Adrenal gland (tissue), 5 donors: Measurements from ENCODE around the gene IGFBP4.

Source experiments
- CTCF ChIP-seq, 6 experiments: fragments of 450-650 bp in 4 of 6; fragments of 200-600 bp in 2 of 6; sonication (generic) in 1 of 6; IDR thresholded peaks; 1 replicate in 5 of 6; 2 replicates in 1 of 6; pipeline versions ENCODE4 v1.5.1 to v1.8.0; 2016 to 2021; ENCODE audit warnings: antibody characterized with exemption in 6 of 6, mild to moderate bottlenecking in 2 of 6, moderate library complexity in 1 of 6
- POLR2A ChIP-seq, 2 donors: fragments of 450-650 bp; IDR thresholded peaks; one replicate each; pipeline ENCODE4 v1.6.1; 2017; ENCODE audit warnings: antibody characterized with exemption in 2 of 2, mild to moderate bottlenecking in 2 of 2, moderate library complexity in 1 of 2
- donor health status: DM: no; HTN: no; CAD: no.

DNA sequence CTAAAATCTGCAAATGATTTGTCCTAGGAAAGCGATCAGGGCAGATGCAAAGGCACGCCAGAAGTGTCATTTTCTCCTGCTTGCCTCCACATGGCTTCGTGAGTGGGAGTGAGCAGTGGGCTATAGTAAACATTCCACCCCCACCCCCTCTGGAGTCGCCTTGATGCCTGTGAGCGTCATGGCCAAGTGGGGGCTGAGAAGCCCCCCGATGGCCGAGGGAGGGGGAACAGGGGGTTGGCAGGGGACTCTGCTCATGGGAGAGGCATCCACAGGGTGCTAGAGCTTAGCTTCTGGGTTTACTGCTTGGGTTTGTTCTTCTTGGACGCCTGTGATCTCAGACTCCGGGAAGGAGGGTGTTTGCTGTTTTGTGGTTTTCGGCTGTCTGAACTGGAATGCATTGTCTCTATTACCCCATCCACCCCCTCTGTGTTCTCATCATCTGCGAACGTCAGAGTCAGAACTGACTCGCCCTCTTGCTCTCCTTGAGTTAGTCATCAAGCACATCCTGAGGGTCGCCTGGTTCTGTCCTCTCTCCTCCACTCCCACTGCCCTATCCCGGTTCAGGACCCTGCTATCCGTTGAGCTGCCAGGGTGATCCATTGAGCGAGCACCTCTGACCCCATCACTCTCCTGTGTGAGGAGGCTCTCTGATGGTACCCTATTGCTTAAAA, 42.7 kb downstream of the IGFBP4 start:
- TF ChIP-seq POLR2A (IDR thresholded peaks at IDR 0.05) (no peak), CTCF (IDR thresholded peaks at IDR 0.05) (no peak)
